SK-N-SH (cell line): Measurements from ENCODE around the gene PLEKHG7. TPM values are rescaled to one million over a fixed set of nuclear protein-coding genes. Genes with fewer than 3 reads are reported as not detected.

Experiments used
- CTCF ChIA-PET: fragments of 300-600, 350-600 bp; formaldehyde crosslinking; extraction: SDS; loops from one replicate; lab custom pipeline; 2021; lab: Yijun Ruan, JAX
- POLR2A ChIA-PET: fragments of 350-600 bp; sonication (Branson Sonifier 250); formaldehyde crosslinking; extraction: SDS; loops from one replicate; lab custom pipeline; 2020; ENCODE audit warnings: antibody characterized with exemption, inconsistent platforms; lab: Yijun Ruan, JAX
- DNase-seq: peaks from one replicate; pipeline ENCODE4 v3.0.0; 2012
- H2AFZ ChIP-seq: fragments of 200-600 bp; sonication (generic); 2 replicates; pipeline ENCODE4 v1.8.1; 2016; ENCODE audit warnings: antibody characterized with exemption, mild to moderate bottlenecking, low read depth
- H3F3A ChIP-seq: fragments of 200-600 bp; sonication (generic); replicated peaks from 2 replicates; pipeline ENCODE3; 2016; ENCODE audit warnings: antibody characterized with exemption, mild to moderate bottlenecking; ENCODE audit not compliant: insufficient read depth
- H3K27ac ChIP-seq, 2 experiments: fragments of 200-500 bp in 1 of 2; fragments of 200-600 bp in 1 of 2; sonication (Bioruptor generic) in 1 of 2; sonication (generic), shearing (Covaris generic) in 1 of 2; 2 replicates each; pipeline versions ENCODE4 v1.5.1 to v1.6.1; 2014 to 2016; ENCODE audit warnings: low read depth in 2 of 2, inconsistent platforms in 1 of 2, low read length in 1 of 2, mild to moderate bottlenecking in 1 of 2, mixed read lengths in 1 of 2
- H3K27me3 ChIP-seq: fragments of 200-600 bp; sonication (generic), shearing (Covaris generic); 2 replicates; pipeline ENCODE4 v1.6.1; 2016; ENCODE audit warnings: mixed run types; ENCODE audit not compliant: insufficient read depth
- H3K36me3 ChIP-seq, 2 experiments: fragments of 200-500 bp in 1 of 2; fragments of 200-600 bp in 1 of 2; sonication (Bioruptor generic) in 1 of 2; sonication (generic) in 1 of 2; replicated peaks in 1 of 2; 2 replicates each; pipeline versions ENCODE3 to v1.5.1; 2014 to 2016; ENCODE audit warnings: low read length in 1 of 2, mild to moderate bottlenecking in 1 of 2; ENCODE audit not compliant: insufficient read depth in 2 of 2, control insufficient read depth in 1 of 2
- H3K4me1 ChIP-seq, 2 experiments: fragments of 200-500 bp in 1 of 2; fragments of 200-600 bp in 1 of 2; sonication (Bioruptor generic) in 1 of 2; sonication (generic), shearing (Covaris generic) in 1 of 2; 2 replicates each; pipeline versions ENCODE4 v1.5.1 to v1.6.1; 2014 to 2016; ENCODE audit warnings: low read depth in 1 of 2, low read length in 1 of 2, mixed run types in 1 of 2; ENCODE audit not compliant: insufficient read depth in 2 of 2, control insufficient read depth in 1 of 2
- H3K4me2 ChIP-seq: fragments of 200-600 bp; sonication (generic), shearing (Covaris generic); 2 replicates; pipeline ENCODE4 v1.6.1; 2017; ENCODE audit warnings: mixed run types
- H3K4me3 ChIP-seq, 2 experiments: fragments of 200-500 bp in 1 of 2; fragments of 200-600 bp in 1 of 2; sonication (Bioruptor generic) in 1 of 2; sonication (generic), shearing (Covaris generic) in 1 of 2; 2 replicates each; pipeline versions ENCODE4 v1.5.1 to v1.8.1; 2014 to 2016; ENCODE audit warnings: low read depth in 2 of 2, inconsistent platforms in 1 of 2, low read length in 1 of 2, mild to moderate bottlenecking in 1 of 2, mixed read lengths in 1 of 2, moderate library complexity in 1 of 2
- H3K79me2 ChIP-seq: fragments of 200-600 bp; sonication (generic); 2 replicates; pipeline ENCODE4 v1.8.1; 2017; ENCODE audit warnings: mild to moderate bottlenecking; ENCODE audit not compliant: insufficient read depth
- H3K9ac ChIP-seq: fragments of 200-600 bp; sonication (generic); 2 replicates; pipeline ENCODE4 v1.6.1; 2017; ENCODE audit warnings: mixed run types
- H3K9me2 ChIP-seq: fragments of 200-600 bp; sonication (generic); 2 replicates; pipeline ENCODE4 v1.6.1; 2017; ENCODE audit warnings: mixed run types
- H3K9me3 ChIP-seq: fragments of 200-600 bp; sonication (generic); 2 replicates; pipeline ENCODE4 v1.6.1; 2017; ENCODE audit warnings: mixed run types, mild to moderate bottlenecking, moderate library complexity
- H4K20me1 ChIP-seq: fragments of 200-600 bp; sonication (generic); 2 replicates; pipeline ENCODE4 v1.6.1; 2017; ENCODE audit warnings: mild to moderate bottlenecking, mixed run types; ENCODE audit not compliant: insufficient read depth
- EP300 ChIP-seq, 2 experiments: IDR thresholded peaks; 2 replicates each; pipeline versions ENCODE4 v1.4.0 to v1.6.1; 2012; ENCODE audit warnings: borderline replicate concordance in 1 of 2, low read depth in 1 of 2, low read length in 1 of 2
- EZH2phosphoT487 ChIP-seq: fragments of 200-600 bp; sonication (generic); IDR thresholded peaks from 2 replicates; pipeline ENCODE4 v1.6.1; 2017; ENCODE audit warnings: low read depth, mixed run types, mild to moderate bottlenecking, antibody characterized with exemption, moderate library complexity, borderline replicate concordance
- FOXJ3 ChIP-seq: sonication (generic); formaldehyde crosslinking; IDR thresholded peaks from 2 replicates; pipeline ENCODE4 v1.5.1; 2020; ENCODE audit warnings: mild to moderate bottlenecking, missing genetic modification reagents
- FOXM1 ChIP-seq: IDR thresholded peaks from 2 replicates; pipeline ENCODE4 v1.4.0; 2012; ENCODE audit warnings: low read depth, mild to moderate bottlenecking
- GABPA ChIP-seq: IDR thresholded peaks from 2 replicates; pipeline ENCODE4 v1.4.0; 2012; ENCODE audit warnings: low read depth, mild to moderate bottlenecking
- IRF3 ChIP-seq: fragments of 150-350 bp; IDR thresholded peaks from 2 replicates; pipeline ENCODE4 v1.6.1; 2016; ENCODE audit warnings: mild to moderate bottlenecking, low read depth, low read length
- JUND ChIP-seq: IDR thresholded peaks from 2 replicates; pipeline ENCODE4 v1.4.0; 2012
- MAX ChIP-seq: IDR thresholded peaks from 2 replicates; pipeline ENCODE4 v1.4.0; 2012; ENCODE audit warnings: low read depth
- MEF2A ChIP-seq: IDR thresholded peaks from 2 replicates; pipeline ENCODE4 v1.4.0; 2012; ENCODE audit warnings: low read depth, borderline replicate concordance
- MXI1 ChIP-seq: IDR thresholded peaks from 2 replicates; pipeline ENCODE4 v1.6.1; 2012; ENCODE audit warnings: mild to moderate bottlenecking, low read depth, low read length, improper control_type of control experiment
- PBX3 ChIP-seq: IDR thresholded peaks from 2 replicates; pipeline ENCODE4; 2012
- RAD21 ChIP-seq: IDR thresholded peaks from 2 replicates; pipeline ENCODE4 v1.6.1; 2012; ENCODE audit warnings: mild to moderate bottlenecking, low read length
- RFX5 ChIP-seq: IDR thresholded peaks from 2 replicates; pipeline ENCODE4 v1.6.1; 2012; ENCODE audit warnings: mild to moderate bottlenecking, improper control_type of control experiment, low read length
- TAF1 ChIP-seq: IDR thresholded peaks from 2 replicates; pipeline ENCODE4 v1.6.1; 2012; ENCODE audit warnings: low read depth, mild to moderate bottlenecking, low read length, moderate library complexity, borderline replicate concordance
- TCF12 ChIP-seq: IDR thresholded peaks from 2 replicates; pipeline ENCODE4 v1.4.0; 2012
- YY1 ChIP-seq: IDR thresholded peaks from 2 replicates; pipeline ENCODE4 v1.4.0; 2012; ENCODE audit warnings: low read depth, mild to moderate bottlenecking
- WGBS: methylation state at CpG from one replicate; pipeline ENCODE4 v1.1.6; 2017; ENCODE audit warnings: low lambda C conversion rate; 5-methylcytosine and 5-hydroxymethylcytosine counted together
- polyA plus RNA-seq, 3 experiments: library from polyadenylated mRNA; depleted of rRNA; stranded (reverse); fragments of >200 nt; gene quantifications; 2 replicates each; pipeline ENCODE4 v1.2.3, GENCODE V29; 2012
- TF ChIP-seq, protein P1 (sequence below): fragments of 150-350 bp; IDR thresholded peaks from 2 replicates; pipeline ENCODE4 v1.6.1; 2017; ENCODE audit warnings: antibody characterized with exemption, low read length, low read depth, borderline replicate concordance
- TF ChIP-seq, protein P2 (sequence below): fragments of 200-600 bp; sonication (generic); IDR thresholded peaks from 2 replicates; pipeline ENCODE4 v1.6.1; 2017; ENCODE audit warnings: antibody characterized with exemption, mild to moderate bottlenecking, moderate library complexity

Gene PLEKHG7
- polyA plus RNA-seq, 1 of the 3 experiments (the other 2 are of a cell fraction) = not detected

DNA sequence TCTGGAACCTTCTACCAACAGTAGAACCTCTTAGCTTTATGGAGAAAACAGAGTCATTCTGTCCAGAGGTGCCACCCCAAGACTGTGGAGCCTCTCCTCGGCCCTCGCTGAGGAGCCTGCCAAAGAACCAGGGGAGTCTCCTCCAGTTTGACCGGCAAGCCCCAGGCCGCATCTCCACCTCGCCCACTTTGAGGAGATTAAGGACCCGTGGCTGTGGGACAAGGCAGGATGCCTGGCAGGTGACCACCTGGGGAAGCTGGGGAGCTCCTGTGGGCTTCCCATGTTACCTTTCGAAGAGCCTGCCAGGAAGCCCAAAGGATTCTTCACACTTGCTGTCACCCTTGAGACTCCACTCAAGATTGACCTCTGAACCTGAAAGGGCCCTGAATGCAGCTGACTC, 3.8 kb downstream of the PLEKHG7 start:
- DNase-seq = no peak
- no peaks in the 10 kb centered on the region for H4K20me1 ChIP-seq
- H3K4me1 ChIP-seq = no peaks in the 10 kb centered on the region
- H3K79me2 ChIP-seq = no peaks in the 10 kb centered on the region
- no peak overlapping the region for H2AFZ ChIP-seq
- no peaks in the 10 kb centered on the region for H3K9me2 ChIP-seq
- ChIA-PET POLR2A (no interaction called here), CTCF (no interaction called here)
- WGBS = 80% methylated on average over 3 of the region's 7 CpGs
- H3K4me2 ChIP-seq = no peak overlapping the region
- H3K27me3 ChIP-seq = no peaks in the 10 kb centered on the region
- no peaks in the 10 kb centered on the region for H3K9me3 ChIP-seq
- no peak overlapping the region for H3K27ac ChIP-seq
- TF ChIP-seq RFX5 = no peak
- TF ChIP-seq TCF12 = no peak
- TF ChIP-seq GABPA = no peak
- no peak for TF ChIP-seq EP300 (IDR thresholded peaks at IDR 0.05; ENCODE audit: borderline replicate concordance in 1 of 2, low read depth in 1 of 2, low read length in 1 of 2)
- TF ChIP-seq MXI1 = no peak
- no peak for TF ChIP-seq MAX
- no peak for TF ChIP-seq PBX3
- TF ChIP-seq, protein P1, sequence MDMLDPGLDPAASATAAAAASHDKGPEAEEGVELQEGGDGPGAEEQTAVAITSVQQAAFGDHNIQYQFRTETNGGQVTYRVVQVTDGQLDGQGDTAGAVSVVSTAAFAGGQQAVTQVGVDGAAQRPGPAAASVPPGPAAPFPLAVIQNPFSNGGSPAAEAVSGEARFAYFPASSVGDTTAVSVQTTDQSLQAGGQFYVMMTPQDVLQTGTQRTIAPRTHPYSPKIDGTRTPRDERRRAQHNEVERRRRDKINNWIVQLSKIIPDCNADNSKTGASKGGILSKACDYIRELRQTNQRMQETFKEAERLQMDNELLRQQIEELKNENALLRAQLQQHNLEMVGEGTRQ = no peak
- TF ChIP-seq MEF2A = no peak
- TF ChIP-seq, protein P2, sequence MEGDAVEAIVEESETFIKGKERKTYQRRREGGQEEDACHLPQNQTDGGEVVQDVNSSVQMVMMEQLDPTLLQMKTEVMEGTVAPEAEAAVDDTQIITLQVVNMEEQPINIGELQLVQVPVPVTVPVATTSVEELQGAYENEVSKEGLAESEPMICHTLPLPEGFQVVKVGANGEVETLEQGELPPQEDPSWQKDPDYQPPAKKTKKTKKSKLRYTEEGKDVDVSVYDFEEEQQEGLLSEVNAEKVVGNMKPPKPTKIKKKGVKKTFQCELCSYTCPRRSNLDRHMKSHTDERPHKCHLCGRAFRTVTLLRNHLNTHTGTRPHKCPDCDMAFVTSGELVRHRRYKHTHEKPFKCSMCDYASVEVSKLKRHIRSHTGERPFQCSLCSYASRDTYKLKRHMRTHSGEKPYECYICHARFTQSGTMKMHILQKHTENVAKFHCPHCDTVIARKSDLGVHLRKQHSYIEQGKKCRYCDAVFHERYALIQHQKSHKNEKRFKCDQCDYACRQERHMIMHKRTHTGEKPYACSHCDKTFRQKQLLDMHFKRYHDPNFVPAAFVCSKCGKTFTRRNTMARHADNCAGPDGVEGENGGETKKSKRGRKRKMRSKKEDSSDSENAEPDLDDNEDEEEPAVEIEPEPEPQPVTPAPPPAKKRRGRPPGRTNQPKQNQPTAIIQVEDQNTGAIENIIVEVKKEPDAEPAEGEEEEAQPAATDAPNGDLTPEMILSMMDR = no peak
- no peak for TF ChIP-seq FOXJ3
- TF ChIP-seq TAF1 = no peak
- no peak for TF ChIP-seq EZH2phosphoT487
- no peak for TF ChIP-seq FOXM1
- TF ChIP-seq JUND = no peak
- no peak for TF ChIP-seq IRF3
- no peak for TF ChIP-seq YY1
- no peak for TF ChIP-seq RAD21
- H3K4me3 ChIP-seq = no peak overlapping the region
- no peak overlapping the region for H3K9ac ChIP-seq
- H3K36me3 ChIP-seq = no peaks in the 10 kb centered on the region
- H3F3A ChIP-seq = no peaks in the 10 kb centered on the region
